Chondrocyte (in vitro differentiated cells): ENCODE results near the gene NAA40. TPM values are rescaled to one million over a fixed set of nuclear protein-coding genes. Genes with fewer than 3 reads are reported as not detected.
A peak's percentile ranks its signal among the peaks of the same experiment; 100 is the strongest.

ENCODE experiments used
- DNase-seq: peaks from one replicate; pipeline ENCODE4 v3.0.0; 2021; ENCODE audit warnings: mixed read lengths, low spot score
- H3K27ac Mint-ChIP-seq: one replicate; pipeline ENCODE4 v1.8.0; 2021; ENCODE audit warnings: mild to moderate bottlenecking, moderate library complexity, mixed read lengths; ENCODE audit not compliant: unreplicated experiment
- H3K27me3 Mint-ChIP-seq: 2 replicates; pipeline ENCODE4 v1.8.0; 2021; ENCODE audit warnings: low read depth, mixed read lengths
- H3K36me3 Mint-ChIP-seq: 2 replicates; pipeline ENCODE4 v1.8.0; 2021; ENCODE audit warnings: low read depth, mixed read lengths
- H3K4me1 Mint-ChIP-seq: 2 replicates; pipeline ENCODE4 v1.8.0; 2021; ENCODE audit warnings: low read depth, mild to moderate bottlenecking, mixed read lengths
- H3K4me3 Mint-ChIP-seq: one replicate; pipeline ENCODE4 v1.8.0; 2021; ENCODE audit warnings: mild to moderate bottlenecking, moderate library complexity, mixed read lengths; ENCODE audit not compliant: unreplicated experiment
- H3K9me3 Mint-ChIP-seq: 2 replicates; pipeline ENCODE4 v1.8.0; 2021; ENCODE audit warnings: low read depth, mixed read lengths
- CTCF ChIP-seq: fragments of 200-600 bp; sonication (generic); IDR thresholded peaks from 2 replicates; pipeline ENCODE4 v1.5.0; 2021; ENCODE audit warnings: antibody characterized with exemption, mild to moderate bottlenecking, moderate library complexity
- total RNA-seq: library from RNA; stranded (reverse); gene quantifications from 3 replicates; pipeline ENCODE4 v1.2.1, GENCODE V29; 2021

Gene NAA40
- total RNA-seq, 1 donor from 2014 or later = 17.7 TPM

DNA sequence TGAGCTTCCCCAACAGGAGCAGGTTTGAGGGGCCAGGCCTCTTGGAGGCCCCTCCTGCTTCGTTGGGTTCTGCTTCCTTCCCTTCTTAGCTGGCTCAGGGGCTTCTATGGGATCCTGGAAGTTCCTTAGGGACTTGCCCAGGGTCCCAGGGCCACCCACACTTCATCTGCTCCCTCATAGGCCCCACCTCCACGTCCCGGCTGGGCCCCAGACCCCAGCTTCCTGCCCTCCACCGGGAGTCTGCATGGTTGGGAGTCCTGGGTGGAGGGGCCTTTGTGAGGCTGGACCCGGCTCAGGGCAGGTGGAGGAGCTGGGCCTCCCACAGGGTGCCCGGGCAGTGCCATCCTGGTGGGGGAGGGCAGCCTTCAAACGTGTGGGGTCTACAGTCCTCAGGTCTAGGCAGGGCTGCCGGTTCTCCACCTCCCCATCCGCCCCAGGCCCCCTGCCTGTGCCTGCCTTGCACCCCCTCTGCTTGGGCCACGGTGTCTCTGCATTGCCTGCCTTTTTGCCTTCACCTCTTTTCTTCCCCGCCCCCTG is 59.1 kb downstream of the NAA40 start:
- peaks cover 13% of the 10 kb centered on the region for H3K36me3 Mint-ChIP-seq

DNA sequence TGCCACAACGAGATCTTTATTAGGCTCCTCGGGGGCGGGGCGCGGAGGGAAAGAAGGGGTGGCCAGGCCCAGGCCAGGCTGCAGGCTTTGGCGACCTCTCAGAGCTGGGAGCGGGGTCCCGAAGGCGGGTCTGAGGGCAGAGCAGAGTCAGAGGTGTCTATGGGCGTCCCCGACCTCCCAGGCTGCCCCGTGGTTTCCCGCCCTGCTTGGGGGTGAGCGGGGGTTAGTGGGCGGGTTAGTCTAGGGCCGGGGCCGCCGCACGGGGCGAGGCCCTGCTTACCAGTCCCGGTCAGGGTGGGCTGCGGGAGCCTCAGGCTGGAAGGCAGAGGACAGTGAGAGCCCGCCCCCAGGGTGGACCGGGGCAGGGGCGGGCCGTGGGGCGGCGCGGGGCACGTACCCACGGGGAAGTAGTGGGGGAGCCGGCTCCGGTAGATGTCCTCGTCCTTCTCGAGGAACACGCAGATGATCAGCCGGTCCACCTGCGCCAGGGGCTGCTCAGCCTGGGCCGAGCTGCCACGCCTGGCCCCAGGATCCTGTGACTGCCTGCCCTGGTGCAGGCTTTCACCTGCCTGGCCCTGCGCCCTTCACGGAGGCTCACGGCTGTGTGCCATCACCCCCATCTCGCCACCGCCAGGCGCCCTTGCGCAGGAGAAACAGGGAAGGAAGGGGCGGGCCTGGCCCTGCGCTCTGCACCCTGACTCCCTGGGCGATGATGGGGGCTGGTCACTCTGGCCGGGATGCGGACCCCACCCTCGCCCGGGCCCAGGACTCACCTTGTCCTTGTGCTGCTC is 60.0 kb downstream of the NAA40 start:
- peaks cover 8% of the 10 kb centered on the region for H3K4me1 Mint-ChIP-seq
- H3K27ac Mint-ChIP-seq = no peak overlapping the region
- TF ChIP-seq CTCF = no peak
- no peaks in the 10 kb centered on the region for H3K27me3 Mint-ChIP-seq
- no peaks in the 10 kb centered on the region for H3K9me3 Mint-ChIP-seq
- no peak overlapping the region for H3K4me3 Mint-ChIP-seq
- DNase-seq = no peak
- peaks cover 11% of the 10 kb centered on the region for H3K36me3 Mint-ChIP-seq

More for the DNA sequence above, 59.1 kb downstream of the NAA40 start:
- Mint-ChIP-seq H3K27ac (no peak overlapping the region), H3K9me3 (no peaks in the 10 kb centered on the region), H3K4me3 (no peak overlapping the region), H3K4me1 (peaks cover 8% of the 10 kb centered on the region), H3K27me3 (no peaks in the 10 kb centered on the region)
- TF ChIP-seq CTCF = no peak
- DNase-seq = no peak

- H3K4me3 Mint-ChIP-seq = no peak overlapping the region
- peaks cover 8% of the 10 kb centered on the region for H3K4me1 Mint-ChIP-seq
Observed at GRCh38 chr11:63999349-64000025, 60.7 kb downstream of the NAA40 start.

DNA sequence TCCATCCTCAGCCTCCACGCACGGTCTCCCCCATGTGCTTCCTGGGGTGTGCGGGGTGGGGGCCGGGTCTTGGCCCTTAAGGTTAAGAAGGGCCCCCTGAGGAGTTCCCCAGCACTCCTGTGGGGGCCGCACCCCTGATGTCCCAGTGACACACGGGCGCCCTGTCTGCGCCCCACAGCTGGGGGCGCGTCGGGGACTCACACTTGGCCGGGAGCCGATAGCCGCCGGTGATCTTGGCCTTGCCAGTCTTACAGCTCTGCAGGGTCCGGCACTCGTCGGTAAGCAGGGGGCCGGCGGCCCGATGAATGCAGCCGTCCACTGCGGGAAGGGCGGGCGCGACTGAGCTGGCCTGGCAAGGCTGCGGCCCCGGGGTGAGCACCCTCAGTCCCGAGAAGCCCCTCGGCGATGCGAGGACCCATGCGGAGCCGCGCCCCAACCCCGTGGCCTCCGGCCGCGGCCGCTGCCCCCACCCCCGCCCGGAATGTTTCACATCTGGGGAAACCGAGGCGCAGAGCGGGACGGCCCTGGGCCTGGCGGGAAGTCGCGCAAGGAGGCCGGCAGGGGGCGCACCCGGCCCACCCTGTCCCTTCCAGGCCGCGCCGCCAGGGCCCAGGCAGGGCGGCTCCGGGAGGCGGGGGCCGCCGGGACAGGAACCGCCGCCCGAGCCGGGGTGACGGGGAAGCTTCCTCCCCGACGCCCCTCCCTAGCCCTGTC is 61.4 kb downstream of the NAA40 start:
- Mint-ChIP-seq H3K27me3 (no peaks in the 10 kb centered on the region), H3K4me1 (peaks cover 8% of the 10 kb centered on the region), H3K27ac (no peak overlapping the region), H3K4me3 (peak overlapping the region; percentile 19), H3K36me3 (peaks cover 7% of the 10 kb centered on the region), H3K9me3 (no peaks in the 10 kb centered on the region)
- peak; percentile 88 for TF ChIP-seq CTCF
- DNase-seq = no peak

More at GRCh38 chr11:63999349-64000025, 60.7 kb downstream of the NAA40 start:
- no peak for DNase-seq
- no peak for TF ChIP-seq CTCF
- peaks cover 9% of the 10 kb centered on the region for H3K36me3 Mint-ChIP-seq
- no peaks in the 10 kb centered on the region for H3K9me3 Mint-ChIP-seq
- H3K27me3 Mint-ChIP-seq = no peaks in the 10 kb centered on the region
- H3K27ac Mint-ChIP-seq = no peak overlapping the region
